GM23338 (cell line): Measurements from ENCODE around the gene ECE2.

Experiments used
- CTCF ChIP-seq, 2 experiments: fragments of 200-600 bp in 1 of 2; sonication (generic) in 1 of 2; conservative IDR thresholded peaks; 2 replicates each; pipeline versions ENCODE4 v1.5.1 to v1.6.1; 2016 to 2017; ENCODE audit warnings: antibody characterized with exemption in 2 of 2, low read depth in 2 of 2, mild to moderate bottlenecking in 2 of 2, moderate library complexity in 1 of 2
- EZH2 ChIP-seq: fragments of 200-600 bp; sonication (generic); IDR thresholded peaks from one replicate; pipeline ENCODE4 v1.8.0; 2017; ENCODE audit warnings: antibody characterized with exemption, mild to moderate bottlenecking, low read depth; ENCODE audit not compliant: unreplicated experiment
- EZH2phosphoT487 ChIP-seq: fragments of 200-600 bp; sonication (generic); IDR thresholded peaks from one replicate; pipeline ENCODE4 v1.8.1; 2018; ENCODE audit warnings: antibody characterized with exemption; ENCODE audit not compliant: unreplicated experiment
- JUNB ChIP-seq: IDR thresholded peaks from one replicate; pipeline ENCODE4 v1.6.1; 2016; ENCODE audit warnings: antibody characterized with exemption; ENCODE audit not compliant: unreplicated experiment
- POLR2AphosphoS5 ChIP-seq: IDR thresholded peaks from 2 replicates; pipeline ENCODE4 v1.6.1; 2016; ENCODE audit warnings: antibody characterized with exemption, low read depth
- REST ChIP-seq: IDR thresholded peaks from one replicate; pipeline ENCODE4 v1.6.1; 2018; ENCODE audit warnings: antibody characterized with exemption; ENCODE audit not compliant: unreplicated experiment

GRCh38 chr3:184235381-184236032 lies 40.3 kb upstream of the ECE2 start:
- no peak for TF ChIP-seq CTCF (conservative IDR thresholded peaks at IDR 0.05; ENCODE audit: low read depth in 2 of 2)
- no peak for TF ChIP-seq REST
- no peak for TF ChIP-seq POLR2AphosphoS5
- TF ChIP-seq EZH2phosphoT487 = no peak
- no peak for TF ChIP-seq EZH2
- TF ChIP-seq JUNB = no peak
